Loucy (cell line): ENCODE results near the gene PLPP7.
A peak's percentile ranks its signal among the peaks of the same experiment; 100 is the strongest.

Experiments used
- H2AFZ ChIP-seq: fragments of 200-600 bp; sonication (generic); 2 replicates; pipeline ENCODE4 v1.6.0; 2016; ENCODE audit warnings: antibody characterized with exemption, mild to moderate bottlenecking, low read length, moderate library complexity
- H3F3A ChIP-seq: fragments of 200-600 bp; 2 replicates; pipeline ENCODE4 v1.6.0; 2016; ENCODE audit warnings: antibody characterized with exemption, low read depth, mild to moderate bottlenecking
- H3K27me3 ChIP-seq: fragments of 200-600 bp; sonication (generic); 2 replicates; pipeline ENCODE4 v1.6.1; 2014; ENCODE audit warnings: low read length, mild to moderate bottlenecking; ENCODE audit not compliant: insufficient read depth, poor library complexity, severe bottlenecking
- H3K36me3 ChIP-seq: fragments of 200-600 bp; sonication (generic); 2 replicates; pipeline ENCODE4 v1.6.1; 2016; ENCODE audit warnings: low read length; ENCODE audit not compliant: insufficient read depth
- H3K4me1 ChIP-seq: fragments of 200-600 bp; sonication (generic); 2 replicates; pipeline ENCODE4 v1.5.1; 2014; ENCODE audit warnings: low read length, mild to moderate bottlenecking; ENCODE audit not compliant: insufficient read depth, poor library complexity, severe bottlenecking
- H3K4me2 ChIP-seq: fragments of 200-600 bp; sonication (generic); 2 replicates; pipeline ENCODE4 v1.6.0; 2014; ENCODE audit warnings: antibody characterized with exemption, low read length, low read depth, mild to moderate bottlenecking; ENCODE audit not compliant: poor library complexity, severe bottlenecking
- H3K4me3 ChIP-seq: fragments of 200-600 bp; sonication (generic); 2 replicates; pipeline ENCODE4 v1.5.1; 2014; ENCODE audit warnings: low read length, mild to moderate bottlenecking, mixed read lengths; ENCODE audit not compliant: poor library complexity, severe bottlenecking
- H3K79me2 ChIP-seq: fragments of 200-600 bp; sonication (generic); 2 replicates; pipeline ENCODE4 v1.6.1; 2014; ENCODE audit warnings: low read length; ENCODE audit not compliant: insufficient read depth
- H3K9ac ChIP-seq: fragments of 200-600 bp; sonication (generic); 2 replicates; pipeline ENCODE4 v1.6.0; 2014; ENCODE audit warnings: mild to moderate bottlenecking, low read depth, low read length, moderate library complexity; ENCODE audit not compliant: poor library complexity, severe bottlenecking
- H3K9me2 ChIP-seq: fragments of 200-600 bp; sonication (generic); replicated peaks from 2 replicates; pipeline ENCODE4 v1.6.1; 2016; ENCODE audit warnings: low read depth, low read length, mixed read lengths
- H3K9me3 ChIP-seq: fragments of 200-600 bp; sonication (generic); 2 replicates; pipeline ENCODE4 v1.6.1; 2014; ENCODE audit warnings: mild to moderate bottlenecking, antibody characterized with exemption, low read length, low read depth; ENCODE audit not compliant: insufficient read depth
- H4K20me1 ChIP-seq: fragments of 200-600 bp; sonication (generic); 2 replicates; pipeline ENCODE4 v1.6.0; 2014; ENCODE audit warnings: antibody characterized with exemption, low read length, mild to moderate bottlenecking; ENCODE audit not compliant: insufficient read depth, poor library complexity, severe bottlenecking
- CTCF ChIP-seq: fragments of 200-600 bp; sonication (generic); conservative IDR thresholded peaks from 2 replicates; pipeline ENCODE4 v1.5.1; 2014; ENCODE audit warnings: mild to moderate bottlenecking, antibody characterized with exemption, low read length
- EZH2phosphoT487 ChIP-seq: fragments of 200-600 bp; IDR thresholded peaks from 2 replicates; pipeline ENCODE4 v1.6.1; 2018; ENCODE audit warnings: antibody characterized with exemption, mild to moderate bottlenecking, moderate library complexity, borderline replicate concordance

The PLPP7 gene

GRCh38 chr9:131308906-131309529 is 19.5 kb downstream of the PLPP7 start:
- Histone ChIP-seq H3K4me2 (no peak overlapping the region), H3K4me3 (no peak overlapping the region), H3K9me3 (no peaks in the 10 kb centered on the region), H4K20me1 (no peaks in the 10 kb centered on the region), H3K4me1 (peaks cover 6% of the 10 kb centered on the region), H2AFZ (no peak overlapping the region), H3K9ac (no peak overlapping the region), H3K9me2 (no peaks in the 10 kb centered on the region), H3K36me3 (no peaks in the 10 kb centered on the region), H3F3A (no peaks in the 10 kb centered on the region), H3K79me2 (no peaks in the 10 kb centered on the region), H3K27me3 (no peaks in the 10 kb centered on the region)
- TF ChIP-seq EZH2phosphoT487 (no peak), CTCF (no peak)

GRCh38 chr9:131309530-131310276 is 20.2 kb downstream of the PLPP7 start:
- H3K27me3 ChIP-seq = no peaks in the 10 kb centered on the region
- no peaks in the 10 kb centered on the region for H4K20me1 ChIP-seq
- H3K79me2 ChIP-seq = no peaks in the 10 kb centered on the region
- H3K4me3 ChIP-seq = no peak overlapping the region
- H3K9ac ChIP-seq = no peak overlapping the region
- no peaks in the 10 kb centered on the region for H3K9me3 ChIP-seq
- no peaks in the 10 kb centered on the region for H3K9me2 ChIP-seq
- H3K36me3 ChIP-seq = no peaks in the 10 kb centered on the region
- TF ChIP-seq EZH2phosphoT487 (no peak), CTCF (no peak)
- no peak overlapping the region for H2AFZ ChIP-seq
- no peaks in the 10 kb centered on the region for H3F3A ChIP-seq
- no peak overlapping the region for H3K4me2 ChIP-seq
- H3K4me1 ChIP-seq = peaks cover 6% of the 10 kb centered on the region

- H3K9ac ChIP-seq = no peak overlapping the region
- peak overlapping the region; percentile 81; the same call in 1 of the 2 replicates for H2AFZ ChIP-seq
- no peaks in the 10 kb centered on the region for H3K27me3 ChIP-seq
- no peak for TF ChIP-seq EZH2phosphoT487
- no peak; the same call in 1 of the 2 replicates for TF ChIP-seq CTCF
- peaks cover 6% of the 10 kb centered on the region for H3K4me1 ChIP-seq
- H3F3A ChIP-seq = no peaks in the 10 kb centered on the region
- H3K4me2 ChIP-seq = peak overlapping the region; percentile 27
- H3K9me2 ChIP-seq = no peaks in the 10 kb centered on the region
- H3K36me3 ChIP-seq = no peaks in the 10 kb centered on the region
- no peaks in the 10 kb centered on the region for H3K9me3 ChIP-seq
- H3K79me2 ChIP-seq = no peaks in the 10 kb centered on the region
- no peaks in the 10 kb centered on the region for H4K20me1 ChIP-seq
- H3K4me3 ChIP-seq = no peak overlapping the region
Measured at GRCh38 chr9:131310833-131311554, 21.5 kb downstream of the PLPP7 start.
